ENCODE measurements around the gene SLC47A2.

Gene SLC47A2

DNA sequence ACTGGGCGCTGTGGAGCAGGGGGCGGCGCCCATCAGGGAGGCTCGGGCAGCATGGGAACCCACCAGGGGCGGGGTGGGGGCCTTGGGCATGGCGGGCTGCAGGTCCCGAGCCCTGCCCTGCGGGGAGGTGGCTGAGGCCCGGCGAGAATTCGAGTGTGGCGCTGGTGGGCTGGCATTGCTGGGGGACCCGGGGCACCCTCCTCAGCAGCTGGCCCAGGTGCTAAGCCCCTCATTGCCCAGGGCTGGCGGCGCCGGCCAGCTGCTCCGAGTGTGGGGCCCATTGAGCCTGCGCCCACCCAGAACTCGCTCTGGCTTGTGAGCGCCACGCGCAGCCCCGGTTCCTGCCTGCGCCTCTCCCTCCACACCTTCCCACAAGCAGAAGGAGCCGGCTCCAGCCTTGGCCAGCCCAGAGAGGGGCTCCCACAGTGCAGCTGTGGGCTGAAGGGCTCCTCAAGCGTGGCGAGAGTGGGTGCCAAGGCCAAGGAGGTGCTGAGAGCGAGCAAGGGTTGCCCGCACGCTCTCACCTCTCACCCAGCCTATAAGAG, 62.0 kb downstream of the SLC47A2 start:
- DNase-seq (ENCODE audit: low read depth): no peak
- TF ChIP-seq, protein P1, sequence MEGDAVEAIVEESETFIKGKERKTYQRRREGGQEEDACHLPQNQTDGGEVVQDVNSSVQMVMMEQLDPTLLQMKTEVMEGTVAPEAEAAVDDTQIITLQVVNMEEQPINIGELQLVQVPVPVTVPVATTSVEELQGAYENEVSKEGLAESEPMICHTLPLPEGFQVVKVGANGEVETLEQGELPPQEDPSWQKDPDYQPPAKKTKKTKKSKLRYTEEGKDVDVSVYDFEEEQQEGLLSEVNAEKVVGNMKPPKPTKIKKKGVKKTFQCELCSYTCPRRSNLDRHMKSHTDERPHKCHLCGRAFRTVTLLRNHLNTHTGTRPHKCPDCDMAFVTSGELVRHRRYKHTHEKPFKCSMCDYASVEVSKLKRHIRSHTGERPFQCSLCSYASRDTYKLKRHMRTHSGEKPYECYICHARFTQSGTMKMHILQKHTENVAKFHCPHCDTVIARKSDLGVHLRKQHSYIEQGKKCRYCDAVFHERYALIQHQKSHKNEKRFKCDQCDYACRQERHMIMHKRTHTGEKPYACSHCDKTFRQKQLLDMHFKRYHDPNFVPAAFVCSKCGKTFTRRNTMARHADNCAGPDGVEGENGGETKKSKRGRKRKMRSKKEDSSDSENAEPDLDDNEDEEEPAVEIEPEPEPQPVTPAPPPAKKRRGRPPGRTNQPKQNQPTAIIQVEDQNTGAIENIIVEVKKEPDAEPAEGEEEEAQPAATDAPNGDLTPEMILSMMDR (IDR thresholded peaks at IDR 0.05; ENCODE audit: insufficient read depth, low read depth, low read length, missing control alignments): no peak
- H3K4me3 ChIP-seq (ENCODE audit: low read length): no peak overlapping the region

DNA sequence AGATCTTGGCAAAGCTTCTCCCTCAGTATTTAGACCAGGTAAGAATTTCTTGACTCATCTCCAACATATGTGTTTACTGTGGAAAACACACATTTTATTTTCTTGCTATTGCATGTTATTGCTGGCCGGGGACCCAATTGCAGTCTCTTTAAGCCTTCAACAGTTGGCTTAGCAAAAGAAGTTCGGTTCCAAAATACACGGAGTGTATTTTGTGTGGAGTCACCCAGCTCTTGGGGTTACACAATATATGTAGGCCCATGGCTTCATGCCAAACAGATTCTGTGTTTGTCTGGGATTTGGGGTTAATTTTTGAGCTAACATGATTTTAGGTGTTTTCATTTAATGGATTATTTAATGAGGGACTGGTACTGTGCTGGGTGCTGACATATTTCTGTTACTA, 63.8 kb downstream of the SLC47A2 start:
- TF ChIP-seq, protein P1 (IDR thresholded peaks at IDR 0.05; ENCODE audit: insufficient read depth, low read depth, low read length, missing control alignments): no peak
- peak overlapping the region; percentile 89 for H3K4me3 ChIP-seq (ENCODE audit: low read length)
- DNase-seq (ENCODE audit: low read depth): no peak

GRCh38 chr17:19651451-19652238, 64.7 kb downstream of the SLC47A2 start:
- peak; percentile 47 for DNase-seq (ENCODE audit: low read depth)
- H3K4me3 ChIP-seq (ENCODE audit: low read length): peak overlapping the region; percentile 89
- TF ChIP-seq, protein P1 (IDR thresholded peaks at IDR 0.05; ENCODE audit: insufficient read depth, low read depth, low read length, missing control alignments): no peak

DNA sequence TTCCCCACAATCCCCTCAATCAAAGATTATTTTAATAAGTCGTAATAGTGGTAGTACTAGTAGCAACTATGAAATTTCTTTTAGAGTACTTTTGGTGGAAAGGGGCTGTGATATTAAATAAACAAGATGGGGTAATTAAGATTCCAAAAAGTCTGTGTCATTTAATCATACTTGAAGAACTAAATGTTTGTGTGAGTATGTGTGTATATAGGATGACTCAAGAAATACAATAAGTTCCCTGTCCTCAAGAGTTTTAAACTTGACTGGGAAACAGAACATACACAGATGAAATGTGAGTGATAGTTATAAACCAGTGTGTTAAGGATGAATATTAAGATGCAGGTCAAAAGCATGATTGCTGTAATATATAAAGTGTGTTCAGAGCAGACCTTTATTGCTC, 65.6 kb downstream of the SLC47A2 start:
- peak; percentile 45 for DNase-seq (ENCODE audit: low read depth)
- TF ChIP-seq, protein P1 (IDR thresholded peaks at IDR 0.05; ENCODE audit: insufficient read depth, low read depth, low read length, missing control alignments): no peak

GRCh38 chr17:19649274-19649541, 67.2 kb downstream of the SLC47A2 start:
- TF ChIP-seq, protein P1 (IDR thresholded peaks at IDR 0.05; ENCODE audit: insufficient read depth, low read depth, low read length, missing control alignments): no peak
- peak overlapping the region; percentile 89 for H3K4me3 ChIP-seq (ENCODE audit: low read length)

More for the DNA sequence above, 65.6 kb downstream of the SLC47A2 start:
- peak overlapping the region; percentile 89 for H3K4me3 ChIP-seq (ENCODE audit: low read length)

GRCh38 chr17:19648475-19649273, 67.7 kb downstream of the SLC47A2 start, which contains the start of gene ALDH3A2:
Gene ALDH3A2, plus strand, starts transcription at chr17:19648751. Its CDS starts 221 bp downstream, at chr17:19648972.
- TF ChIP-seq, protein P1 (IDR thresholded peaks at IDR 0.05; ENCODE audit: insufficient read depth, low read depth, low read length, missing control alignments): no peak
- DNase-seq (ENCODE audit: low read depth): peak; percentile 95

More at GRCh38 chr17:19649274-19649541, 67.2 kb downstream of the SLC47A2 start:
- no peak for DNase-seq (ENCODE audit: low read depth)

More at GRCh38 chr17:19648475-19649273, 67.7 kb downstream of the SLC47A2 start, which contains the start of gene ALDH3A2:
- peak within 1 kb of the TSS; percentile 89 for H3K4me3 ChIP-seq (ENCODE audit: low read length)

Data from epithelial cell of esophagus (primary cell).